Measurements from ENCODE around the gene PDIK1L. TPM values are rescaled to one million over a fixed set of nuclear protein-coding genes. Genes with fewer than 3 reads are reported as not detected.

Gene PDIK1L
- total RNA-seq, 1 donor from 2014 or later: 8.2 TPM

GRCh38 chr1:26122988-26123973, 11.7 kb downstream of the PDIK1L start:
- peak; percentile 58 for ATAC-seq

DNA sequence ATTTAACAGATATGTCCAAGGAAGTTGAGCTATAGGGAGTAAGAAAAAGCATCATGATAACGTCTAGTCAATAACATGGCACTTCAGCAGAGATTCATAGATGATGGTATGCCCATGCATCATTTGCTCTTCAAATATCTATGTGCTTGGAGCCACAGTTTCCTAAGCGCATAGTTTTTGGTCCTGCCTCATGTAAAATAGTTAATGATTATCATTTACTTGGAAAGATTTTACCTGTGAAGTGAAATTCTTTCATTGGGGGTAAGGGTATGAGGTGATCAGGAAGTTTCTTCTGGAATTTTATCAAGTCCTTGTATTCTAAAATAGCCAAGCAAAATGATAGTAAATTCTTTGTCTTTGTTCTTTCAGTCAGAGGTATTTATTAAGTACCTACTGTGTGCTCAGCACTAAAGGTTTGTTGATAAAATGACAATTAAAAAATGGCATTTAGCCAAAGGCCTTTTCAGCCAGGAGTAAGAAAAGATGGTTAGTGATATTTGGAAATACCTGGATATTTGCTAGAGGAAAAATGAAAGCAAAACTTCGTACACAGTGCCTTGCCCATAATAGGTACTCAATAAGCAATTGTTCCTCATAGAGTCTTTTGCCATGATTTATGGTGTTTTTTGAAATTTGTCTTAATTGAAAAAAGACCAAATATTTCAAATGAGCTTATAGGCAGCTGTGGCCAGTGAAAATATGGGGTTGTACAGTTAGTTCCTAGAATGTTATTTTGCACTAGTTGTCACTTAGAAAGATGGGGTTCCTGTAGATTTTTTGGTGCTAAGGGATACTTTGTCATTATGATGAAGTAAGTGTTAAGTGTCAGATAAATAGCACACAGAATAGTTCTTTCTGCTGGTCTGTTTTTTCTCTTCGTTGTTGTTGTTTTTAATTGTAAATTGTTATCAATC, 13.1 kb downstream of the PDIK1L start:
- no peak for ATAC-seq

DNA sequence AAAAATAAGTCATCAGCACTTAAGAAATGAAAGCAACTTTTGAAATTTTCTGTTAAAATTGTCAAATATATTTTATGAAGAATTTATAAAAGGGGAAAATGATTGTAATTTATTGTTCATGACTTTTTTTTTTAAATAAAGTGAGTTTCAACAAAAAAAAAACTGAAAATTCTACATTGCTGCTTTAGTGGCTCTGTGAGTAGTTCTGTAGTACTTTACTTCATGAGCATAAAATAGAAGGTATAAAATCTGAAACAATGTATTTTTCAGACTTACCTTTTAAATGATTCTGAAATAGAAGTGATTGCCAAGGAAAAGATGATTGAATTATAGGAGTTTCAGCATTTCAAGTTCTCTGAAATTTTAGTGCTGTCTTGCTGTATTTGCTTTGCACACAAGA, 13.8 kb downstream of the PDIK1L start:
- ATAC-seq: no peak

DNA sequence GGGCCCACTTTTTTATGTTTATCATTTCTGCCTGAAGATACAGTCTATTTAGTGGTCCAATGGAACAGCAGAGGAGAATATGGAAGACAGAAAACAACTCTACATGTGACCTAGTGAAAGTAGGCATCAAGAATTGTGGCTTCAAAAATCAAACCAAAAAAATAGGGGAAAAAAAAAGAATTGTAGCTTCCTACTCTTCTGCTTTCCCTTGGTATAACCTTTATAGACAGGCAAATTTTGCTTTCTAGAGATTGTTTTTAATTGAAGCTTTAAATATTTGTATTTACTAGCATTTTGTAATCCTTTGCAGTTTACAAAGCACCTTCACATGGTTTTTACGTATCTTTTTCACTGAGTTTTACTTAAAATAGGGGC, 14.3 kb downstream of the PDIK1L start:
- no peak for ATAC-seq

- ATAC-seq: peak; percentile 93
Measured at GRCh38 chr1:26126321-26127084, 14.9 kb downstream of the PDIK1L start.

DNA sequence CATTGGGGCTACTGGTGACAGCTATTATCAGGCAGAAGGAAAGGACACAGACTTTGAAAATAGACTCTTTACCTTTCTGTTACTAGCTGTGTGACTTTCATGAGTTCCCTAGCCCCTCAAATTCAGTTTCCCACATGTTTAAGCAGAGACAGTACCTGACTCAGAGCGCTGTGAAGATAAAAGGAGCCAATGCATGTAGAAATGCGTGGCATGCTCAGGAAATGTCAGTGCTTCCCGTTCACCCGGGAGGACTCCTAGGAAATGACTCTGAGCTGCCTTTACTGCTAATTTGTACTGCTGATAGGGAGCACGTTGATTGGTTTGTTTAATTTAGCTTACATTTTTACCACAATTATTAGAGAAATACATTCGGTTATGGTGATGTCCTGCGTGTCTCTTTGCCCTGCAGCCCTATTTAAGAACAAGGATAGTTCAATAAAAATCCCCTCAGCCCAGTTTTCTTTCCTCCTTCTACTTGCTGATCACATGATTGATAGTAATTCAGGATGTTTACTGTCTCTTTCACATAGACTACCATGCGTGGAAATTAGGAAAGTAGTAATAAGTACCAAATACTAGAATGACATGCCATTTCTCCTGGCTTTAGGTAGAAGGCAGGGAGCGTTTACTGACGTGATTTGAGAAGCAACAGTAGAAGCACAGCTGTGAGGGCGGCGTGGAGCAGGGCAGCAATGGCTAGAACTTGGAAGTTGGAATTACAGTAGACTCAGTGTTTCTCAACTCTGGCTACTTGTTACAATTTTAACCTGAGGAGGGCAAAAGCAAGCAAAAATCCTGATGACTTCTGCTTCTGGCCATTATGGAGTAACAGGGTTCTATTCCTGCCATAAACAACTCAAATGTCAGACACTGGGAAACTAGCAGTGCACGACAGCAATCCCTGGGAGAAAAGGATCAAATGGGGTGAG, 15.9 kb downstream of the PDIK1L start:
- peak; percentile 36 for ATAC-seq

DNA sequence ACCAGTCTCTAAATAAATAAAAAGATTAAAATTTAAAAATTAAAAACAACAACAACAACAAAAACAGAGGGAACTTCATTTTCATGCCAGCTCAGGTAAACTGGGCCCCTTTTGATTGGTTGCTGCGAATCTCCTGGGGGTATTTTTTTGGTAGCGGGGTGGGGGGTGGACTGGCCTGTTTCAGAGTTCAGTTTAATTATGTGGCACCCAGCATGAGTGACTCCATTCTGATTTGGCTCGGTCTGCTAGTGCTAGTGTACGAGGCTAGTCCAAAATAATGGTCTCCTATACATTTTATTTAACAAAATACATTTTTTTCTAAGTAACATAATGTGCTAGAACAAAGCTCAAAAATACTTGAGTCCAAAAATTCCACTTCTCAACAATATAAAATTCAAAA, 18.2 kb downstream of the PDIK1L start:
- ATAC-seq: no peak

DNA sequence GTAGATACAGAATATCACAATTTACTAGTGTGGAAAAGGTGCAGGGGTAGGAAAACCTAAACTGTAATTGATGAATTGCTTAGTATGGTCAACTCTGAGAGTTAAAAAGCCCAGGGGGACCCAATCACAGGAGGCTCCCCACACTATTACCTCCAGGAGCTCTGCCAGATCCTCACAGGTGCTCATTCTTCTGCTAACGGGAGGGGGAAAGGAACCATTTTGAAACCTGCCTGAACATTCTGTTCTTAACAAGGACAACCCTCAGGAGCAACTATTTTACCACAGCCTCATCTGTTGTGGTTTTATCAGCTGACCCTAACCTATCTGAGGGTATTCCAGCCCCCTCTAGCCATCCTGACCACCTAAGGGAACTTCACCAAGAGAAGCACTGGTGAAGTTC, 19.1 kb downstream of the PDIK1L start:
- no peak for ATAC-seq

DNA sequence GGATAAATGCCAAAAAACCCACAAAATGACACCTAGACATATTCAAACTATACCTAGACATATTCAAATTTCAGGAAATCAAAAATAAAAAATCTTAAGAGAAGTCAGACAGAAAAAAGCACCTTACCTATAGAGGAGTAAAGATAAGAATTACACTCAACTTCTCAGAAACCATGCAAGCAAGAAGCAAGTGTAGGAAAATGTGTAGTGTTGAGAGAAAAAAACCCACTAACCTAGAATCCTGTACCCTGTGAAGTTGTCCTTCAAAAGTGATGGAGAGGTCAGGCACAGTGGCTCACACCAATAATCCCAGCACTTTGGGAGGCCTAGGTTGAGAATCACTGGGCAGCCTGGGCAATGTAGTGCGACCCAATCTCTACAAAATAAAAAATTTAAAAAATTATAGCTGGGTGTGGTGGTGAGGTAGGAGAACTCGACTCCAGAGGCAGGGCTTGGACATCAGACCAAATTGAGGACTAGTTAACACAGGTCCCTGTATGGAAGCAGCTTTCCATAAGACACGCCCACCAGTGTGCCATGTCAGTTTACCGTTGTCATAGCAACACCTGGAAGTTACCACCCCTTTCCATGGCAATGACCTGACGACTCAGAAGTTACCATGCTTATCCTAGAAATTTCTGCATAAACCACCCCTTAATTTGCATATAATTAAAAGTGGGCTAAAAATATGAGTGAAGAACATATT, 20.7 kb downstream of the PDIK1L start:
- ATAC-seq: no peak

GRCh38 chr1:26132834-26133167, 21.2 kb downstream of the PDIK1L start:
- no peak for ATAC-seq

DNA sequence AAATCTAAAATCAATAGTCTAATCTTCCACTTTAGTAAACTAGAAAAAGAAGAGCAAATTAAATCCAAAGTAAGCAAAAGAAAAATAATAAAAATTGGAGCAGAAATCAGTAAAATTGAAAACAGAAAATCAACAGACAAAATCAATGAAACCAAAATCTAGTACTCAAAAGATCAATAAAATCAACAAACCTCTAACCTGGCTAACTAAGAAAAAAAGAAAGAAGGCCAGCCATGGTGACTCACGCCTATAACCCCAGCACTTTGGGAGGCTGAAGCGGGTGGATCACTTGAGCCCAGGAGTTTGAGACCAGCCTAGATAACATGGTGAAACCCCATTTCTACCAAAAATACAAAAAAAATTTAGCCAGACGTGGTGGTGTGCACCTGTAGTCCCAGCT, 22.8 kb downstream of the PDIK1L start:
- no peak for ATAC-seq

DNA sequence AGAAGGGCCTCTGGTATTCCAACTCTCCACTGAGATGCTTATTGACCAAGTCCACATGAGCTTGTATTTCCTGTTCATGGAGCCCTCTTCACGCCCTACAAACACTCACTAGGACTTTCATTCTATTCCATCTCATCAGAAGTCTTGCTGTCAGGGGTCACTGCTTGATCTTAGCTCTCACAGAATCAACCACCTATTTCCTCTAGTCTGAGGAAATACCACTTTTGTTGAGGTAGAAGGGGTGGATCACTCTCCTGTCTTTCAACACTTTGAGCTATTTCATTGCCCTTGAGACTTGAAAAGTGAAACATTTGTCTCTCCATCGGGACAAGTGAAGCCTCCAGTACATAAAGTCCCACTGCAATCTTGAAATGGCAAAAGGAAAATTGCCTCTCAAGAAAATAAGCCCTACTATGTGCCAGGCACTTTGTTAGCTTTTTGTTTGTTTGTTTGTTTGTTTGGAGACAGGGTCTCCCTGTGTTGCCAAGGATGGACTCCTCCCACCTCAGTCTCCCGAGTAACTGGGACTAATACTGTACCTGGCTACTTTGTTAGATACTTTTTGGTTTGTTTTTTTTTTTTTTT, 27.4 kb downstream of the PDIK1L start:
- ATAC-seq: no peak

DNA sequence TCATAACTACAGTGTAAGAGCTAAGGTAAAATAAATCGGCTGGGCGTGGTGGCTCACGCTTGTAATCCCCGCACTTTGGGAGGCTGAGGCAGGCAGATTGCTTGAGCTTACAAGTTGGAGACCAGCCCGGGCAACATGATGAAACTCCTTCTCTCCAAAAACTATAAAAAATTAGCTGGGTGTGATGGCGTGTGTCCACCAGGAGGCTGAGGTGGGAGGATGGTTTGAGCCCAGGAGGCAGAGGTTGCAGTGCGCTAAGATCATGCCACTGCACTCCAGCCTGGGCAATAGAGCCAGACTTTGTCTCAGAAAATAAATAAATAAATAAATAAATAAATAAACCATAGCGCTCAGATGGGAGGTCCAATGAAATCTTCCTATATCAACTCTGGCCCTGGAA, 30.5 kb downstream of the PDIK1L start:
- no peak for ATAC-seq

DNA sequence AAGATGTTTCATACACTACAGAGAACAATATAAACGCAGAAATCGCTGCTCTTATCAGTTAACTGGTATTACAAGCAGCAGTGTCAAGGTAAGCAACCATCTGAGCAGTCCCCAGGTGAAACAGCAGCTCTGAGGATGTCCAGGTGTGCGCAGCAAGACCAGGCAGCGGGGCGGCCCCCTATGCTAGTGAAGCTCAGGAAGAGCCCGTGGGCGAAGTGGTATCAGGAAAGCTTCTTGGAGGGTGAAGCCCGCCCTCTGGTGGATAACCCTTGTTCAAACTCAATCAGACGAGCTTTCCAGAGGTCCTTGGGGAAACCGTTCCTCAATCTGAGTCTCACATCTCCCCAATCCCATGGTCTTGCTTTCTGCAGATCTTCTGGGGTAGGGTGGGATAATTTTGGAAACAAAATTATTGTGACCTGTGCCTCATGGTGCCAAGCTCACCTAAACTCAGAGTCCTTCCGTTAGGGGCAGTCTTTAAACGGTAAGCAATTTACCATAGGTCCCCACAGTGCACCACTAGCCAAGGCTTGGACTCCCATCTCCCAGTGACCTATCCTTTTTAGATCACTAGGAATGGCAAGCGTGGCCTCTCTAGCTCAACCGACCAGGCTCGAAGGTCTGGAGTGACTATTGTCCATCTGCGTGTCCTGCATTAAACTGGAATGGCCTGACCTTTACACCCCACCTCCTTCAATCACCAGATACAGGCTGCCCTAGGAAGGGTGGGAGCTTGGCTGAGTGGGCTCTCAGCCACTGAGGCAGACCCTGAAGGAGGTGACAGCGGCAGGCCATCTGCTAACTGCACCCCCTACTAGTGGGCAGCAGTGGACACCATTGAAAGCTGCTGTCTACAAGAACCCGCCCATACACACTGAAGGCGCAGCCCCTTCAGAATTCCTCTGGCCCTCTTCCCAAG, 33.7 kb downstream of the PDIK1L start:
- peak; percentile 80 for ATAC-seq

GRCh38 chr1:26145960-26146294, 34.3 kb downstream of the PDIK1L start:
- ATAC-seq: peak; percentile 12

DNA sequence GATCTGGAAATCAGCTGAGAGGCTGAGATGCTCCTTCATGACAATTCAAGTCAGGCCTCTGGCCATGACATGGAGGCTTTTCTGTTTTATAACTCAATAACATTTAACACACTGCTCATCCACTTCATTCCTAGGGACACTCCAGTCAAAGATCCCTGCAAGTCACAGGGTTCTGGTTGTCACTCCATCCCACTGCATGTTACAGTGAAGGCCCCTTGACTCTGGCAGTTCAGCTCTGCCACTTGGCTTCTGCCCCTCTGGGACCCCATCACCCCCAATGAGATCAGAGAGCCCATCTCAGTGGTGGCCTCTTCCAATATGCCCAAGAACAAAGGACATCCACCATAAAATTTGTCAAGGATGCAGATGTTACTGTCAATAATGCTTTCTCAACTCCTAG, 37.3 kb downstream of the PDIK1L start:
- ATAC-seq: no peak

DNA sequence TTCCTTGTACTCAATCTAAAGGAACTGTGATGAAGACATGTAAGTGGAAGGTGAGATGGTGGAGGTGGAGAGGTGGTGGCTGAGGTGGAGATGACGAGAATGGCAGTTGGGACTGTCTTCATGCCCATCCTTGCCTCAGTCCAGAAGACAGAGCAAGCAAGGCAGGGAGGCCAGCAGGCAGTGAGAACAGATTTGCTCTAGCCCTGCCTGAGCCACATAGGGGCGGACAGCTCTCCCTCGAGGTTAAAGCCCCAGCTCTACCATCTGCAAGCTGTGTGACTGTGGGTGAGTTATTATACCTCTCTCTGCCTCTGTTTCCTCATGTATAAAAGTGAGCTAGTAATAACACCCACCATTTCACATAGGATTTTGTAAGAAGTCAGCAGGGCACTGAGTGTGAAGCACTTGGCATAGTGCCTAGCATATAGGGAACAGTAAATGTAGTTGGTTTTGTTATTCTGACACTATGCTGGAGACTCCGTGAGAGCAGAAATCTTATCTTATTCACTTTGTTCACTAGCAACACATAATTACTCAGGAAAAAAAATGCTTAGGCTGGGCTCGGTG, 42.4 kb downstream of the PDIK1L start:
- no peak for ATAC-seq

DNA sequence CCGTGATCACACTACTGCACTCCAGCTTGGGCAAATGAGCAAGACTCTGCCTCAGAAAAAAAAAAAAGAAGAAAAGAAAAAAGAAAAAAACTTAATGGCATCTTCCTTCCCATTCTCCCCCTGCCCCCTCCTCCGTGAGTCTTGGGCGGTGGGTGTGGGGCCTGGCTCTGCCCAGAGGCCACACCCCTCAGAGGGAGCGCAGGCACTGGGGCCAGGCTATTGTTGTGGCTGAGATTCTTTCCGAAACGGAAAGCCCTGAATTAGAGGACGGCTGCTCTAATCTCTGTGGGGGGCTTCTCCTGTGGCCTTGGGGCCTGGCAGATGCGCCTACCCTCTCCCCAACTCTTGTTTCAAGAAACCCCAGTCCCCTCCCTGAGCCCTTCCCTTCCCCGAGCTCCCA, 43.1 kb downstream of the PDIK1L start:
- peak; percentile 28 for ATAC-seq
